ENCODE results near the gene GSDME. TPM values are rescaled to one million over a fixed set of nuclear protein-coding genes. Genes with fewer than 3 reads are reported as not detected.

The GSDME gene
- total RNA-seq, 1 experiment from 2014 or later, result 5.5 TPM

DNA sequence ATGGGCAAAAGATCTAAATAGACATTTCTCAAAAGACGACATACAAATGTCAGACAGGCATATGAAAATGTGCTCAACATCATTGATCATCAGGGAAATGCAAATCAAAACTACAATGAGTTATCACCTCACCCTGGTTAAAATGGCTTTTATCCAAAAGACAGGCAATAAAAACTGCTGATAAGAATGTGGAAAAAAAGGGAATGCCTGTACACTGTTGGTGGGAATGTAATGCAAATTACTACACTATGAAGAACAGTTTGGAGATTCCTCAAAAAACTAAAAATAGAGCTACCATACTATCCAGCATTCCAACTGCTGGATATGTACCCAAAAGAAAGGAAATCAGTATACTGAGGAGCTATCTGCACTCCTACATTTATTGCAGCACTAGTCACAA lies 18.0 kb downstream of the GSDME start:
- H3K36me3 Mint-ChIP-seq (ENCODE audit: insufficient read depth in 1 of 3, low read depth in 3 of 3), result peaks cover 0 to 21% (median 3%) of the 10 kb centered on the region in 3 experiments; a peak in 4 of 7 replicates
- Histone ChIP-seq H4K20me1 (ENCODE audit: control insufficient read depth, insufficient read depth, insufficient read length) (no peaks in the 10 kb centered on the region), H2BK12ac (ENCODE audit: insufficient read length, low read depth, low read length) (no peak overlapping the region), H3K9me3 (ENCODE audit: control insufficient read depth, low read depth, low read length) (no peaks in the 10 kb centered on the region), H4K5ac (ENCODE audit: insufficient read length, low read depth, low read length) (no peak overlapping the region), H3T11ph (ENCODE audit: low read length) (no peak overlapping the region), H4K8ac (replicated peaks; ENCODE audit: insufficient read length, low read depth, low read length) (no peak overlapping the region), H3K23ac (ENCODE audit: insufficient read length, low read depth, low read length) (no peak overlapping the region), H3K14ac (ENCODE audit: insufficient read depth, low read length) (no peak overlapping the region), H3K79me2 (ENCODE audit: insufficient read depth, low read length) (no peaks in the 10 kb centered on the region), H3K4ac (ENCODE audit: low read depth, low read length) (no peak overlapping the region), H3K18ac (ENCODE audit: insufficient read length, low read depth, low read length) (no peak overlapping the region), H3K4me2 (ENCODE audit: insufficient read depth, insufficient read length, low read length) (no peak overlapping the region), H3K4me1 (ENCODE audit: insufficient read depth, low read length) (no peaks in the 10 kb centered on the region), H2BK15ac (ENCODE audit: low read depth, low read length) (no peak overlapping the region), H3K56ac (ENCODE audit: insufficient read length, low read depth, low read length) (no peak overlapping the region), H2BK120ac (ENCODE audit: low read depth, low read length, poor library complexity, severe bottlenecking) (no peak overlapping the region), H3K27me3 (ENCODE audit: insufficient read depth, low read length) (no peaks in the 10 kb centered on the region), H2BK5ac (ENCODE audit: insufficient read length, low read length) (no peak overlapping the region), H4K91ac (ENCODE audit: insufficient read length, low read depth, low read length) (no peak overlapping the region), H2AFZ (ENCODE audit: low read length) (no peak overlapping the region), H3K27ac (ENCODE audit: insufficient read length, low read depth, low read length) (no peak overlapping the region), H3K23me2 (ENCODE audit: insufficient read length, low read depth, low read length, poor library complexity, severe bottlenecking) (no peaks in the 10 kb centered on the region), H2BK20ac (ENCODE audit: low read depth, low read length, poor library complexity, severe bottlenecking) (no peak overlapping the region), H2AK5ac (ENCODE audit: insufficient read length, low read length) (no peak overlapping the region), H3K79me1 (ENCODE audit: insufficient read depth, low read depth, low read length, poor library complexity, severe bottlenecking) (no peaks in the 10 kb centered on the region), H3K9ac (ENCODE audit: extremely low read depth, insufficient read length, low read length) (no peak overlapping the region)
- no peaks in the 10 kb centered on the region; the same call in 1 of the 2 replicates for H3K27me3 Mint-ChIP-seq (ENCODE audit: low read depth)
- peaks cover 0 to 7% of the 10 kb centered on the region in 2 experiments; a peak in 2 of 4 replicates for H3K4me1 Mint-ChIP-seq
- no peak overlapping the region for H3K4me3 Mint-ChIP-seq
- TF ChIP-seq CTCF (conservative IDR thresholded peaks at IDR 0.05), result no peak
- H3K27ac Mint-ChIP-seq, result no peak overlapping the region
- no CpG with 5 or more reads among the region's 1 CpG for WGBS (ENCODE audit: extremely low coverage, insufficient read length, low lambda C conversion rate)
- peaks cover 24 to 31% of the 10 kb centered on the region in 2 experiments for H3K9me3 Mint-ChIP-seq
- no peak for DNase-seq

All from H9 (cell line).